Hematopoietic multipotent progenitor cell treated with erythropoietin and hydrocortisone succinate and interleukin-3 and kit ligand, for 8 days (in vitro differentiated cells): Measurements from ENCODE around the gene SCP2.
"Not testable (repeated sequence)": the region's sequence is repeated elsewhere in the genome, so short reads cannot be mapped to it uniquely, and the experiment has no call there.

Experiments used
- DNase-seq: peaks from one replicate; pipeline ENCODE4 v3.0.0-alpha.2; 2015

The SCP2 gene

GRCh38 chr1:52917156-52917555 is 9.9 kb upstream of the SCP2 start:
- no peak for DNase-seq

- no peak for DNase-seq
Measured at GRCh38 chr1:52917581-52917980, 9.5 kb upstream of the SCP2 start.

- DNase-seq = no peak
Measured at GRCh38 chr1:52918201-52918600, 8.9 kb upstream of the SCP2 start.

DNA sequence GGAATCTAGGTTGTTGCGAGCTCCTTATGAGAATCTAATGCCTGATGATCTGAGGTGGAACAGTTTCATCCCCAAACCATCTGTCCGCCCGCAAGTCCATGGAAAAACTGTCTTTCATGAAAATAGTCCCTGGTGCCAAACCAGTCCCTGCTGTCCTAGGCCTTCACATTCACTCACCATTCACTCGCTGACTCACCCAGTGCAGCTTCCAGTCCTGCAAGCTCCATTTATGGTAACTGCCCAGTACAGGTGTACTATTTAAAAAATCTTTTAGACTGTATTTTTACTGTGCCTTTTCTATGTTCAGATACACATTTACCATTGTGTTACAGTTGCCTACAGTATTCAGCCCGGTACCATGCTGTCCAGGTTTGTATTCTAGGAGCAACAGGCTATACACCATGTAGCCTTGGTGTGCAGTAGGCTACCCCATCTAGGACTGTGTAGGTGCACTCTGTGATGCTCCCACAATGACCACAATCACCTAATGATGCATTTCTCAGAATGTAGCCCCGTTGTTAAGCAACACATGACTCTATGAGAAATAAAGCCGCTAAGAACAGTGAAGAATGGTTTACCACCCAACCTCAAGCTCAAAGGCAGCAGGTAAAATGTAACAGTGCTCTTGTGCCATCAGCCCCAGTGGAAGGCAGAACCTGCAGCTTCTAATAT is 7.9 kb upstream of the SCP2 start:
- DNase-seq = no peak

DNA sequence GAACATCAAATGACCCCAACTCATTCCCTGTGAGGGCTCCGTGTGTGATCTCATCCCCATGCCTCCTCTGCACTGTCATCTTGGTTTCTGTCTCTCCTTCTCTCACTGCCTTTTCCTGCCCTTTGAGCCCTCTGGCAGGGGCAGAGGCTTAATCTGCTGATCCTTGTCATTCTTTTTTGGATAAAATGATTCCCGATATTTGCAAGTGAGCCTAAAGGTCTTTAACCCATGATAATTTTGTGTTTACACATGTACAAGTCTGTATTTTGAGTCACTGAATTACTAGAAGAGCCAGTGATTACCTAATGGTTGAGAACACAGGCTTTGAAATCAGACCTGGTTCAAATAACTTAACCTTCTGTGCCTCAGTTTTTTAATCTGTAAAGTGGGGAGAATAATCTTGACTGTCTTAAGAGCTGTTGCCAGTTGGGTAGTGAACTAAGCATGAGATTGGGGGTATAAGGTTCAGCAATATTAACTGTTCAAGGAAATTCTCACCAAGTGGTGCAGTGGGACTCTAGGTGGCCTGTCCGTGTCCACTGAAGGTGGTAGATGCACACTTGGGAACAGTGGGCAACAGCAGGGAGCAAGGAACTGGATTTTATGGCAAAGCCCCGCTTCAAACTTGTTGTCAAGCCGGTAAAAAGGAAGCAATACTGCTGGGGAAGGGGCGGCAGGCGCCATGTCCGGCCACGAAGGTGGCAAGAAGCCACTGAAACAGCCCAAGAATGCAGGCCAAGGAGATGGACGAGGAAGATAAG is 7.2 kb upstream of the SCP2 start:
- DNase-seq = no peak

GRCh38 chr1:52920791-52921291 is 6.2 kb upstream of the SCP2 start:
- DNase-seq = no peak

GRCh38 chr1:52925571-52926005 is 1.5 kb upstream of the SCP2 start:
- DNase-seq = no peak

DNA sequence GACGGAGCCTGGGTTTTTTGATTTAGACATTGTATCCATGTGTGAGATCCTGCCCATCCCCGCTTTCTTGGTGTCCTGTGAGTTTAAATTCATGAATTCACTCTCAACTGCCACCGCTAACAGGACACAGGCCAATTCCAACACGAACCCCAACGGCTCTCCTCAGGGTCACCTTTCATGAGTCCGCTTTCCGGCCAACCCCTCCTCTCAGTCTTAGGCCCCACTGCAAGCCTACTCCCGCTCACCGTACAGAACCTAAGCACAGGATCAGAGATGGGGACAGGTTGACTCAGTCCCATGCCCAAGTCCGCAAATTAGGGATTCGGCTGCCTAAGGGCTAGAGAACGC is 238 bp upstream of the SCP2 start:
- no peak for DNase-seq

GRCh38 chr1:52928015-52928404 is 934 bp downstream of the SCP2 start:
- no peak for DNase-seq

- DNase-seq = no peak
Measured at GRCh38 chr1:52929019-52929418, 1.9 kb downstream of the SCP2 start.

DNA sequence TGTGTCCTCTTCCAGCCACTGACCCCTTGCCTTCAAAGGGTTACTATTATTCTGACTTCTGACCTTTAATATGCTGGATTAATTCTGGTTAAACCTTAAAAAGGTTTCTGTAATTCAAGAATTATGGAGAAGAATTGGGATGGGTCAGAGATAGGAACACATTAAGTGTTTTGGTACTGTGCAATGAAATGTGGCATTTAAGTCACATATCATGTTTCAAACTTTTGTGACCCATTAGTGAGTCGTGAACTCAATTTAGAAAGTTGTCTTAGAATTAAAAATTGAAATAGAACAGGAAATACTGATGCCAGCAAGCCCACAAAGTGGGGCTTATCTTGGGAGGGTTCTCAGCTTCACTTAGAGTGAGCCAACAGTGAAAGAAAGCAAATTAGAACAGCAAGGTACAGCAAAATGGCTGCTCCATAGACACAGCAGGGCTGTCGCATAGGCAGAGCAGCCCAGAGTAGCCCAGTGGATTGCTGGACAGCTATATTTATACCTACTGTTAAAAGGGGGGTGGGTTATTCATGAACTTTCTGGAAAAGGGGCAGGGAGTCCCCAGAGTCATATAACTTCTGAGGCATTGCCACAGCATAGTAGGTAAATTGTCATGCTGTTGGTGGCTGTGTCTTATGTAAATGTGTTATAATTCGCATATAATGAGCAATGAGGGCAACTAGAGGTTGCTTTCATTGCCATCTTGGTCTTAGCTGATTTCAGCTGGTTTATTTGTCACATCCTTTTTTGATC is 10.5 kb downstream of the SCP2 start:
- DNase-seq = no peak

DNA sequence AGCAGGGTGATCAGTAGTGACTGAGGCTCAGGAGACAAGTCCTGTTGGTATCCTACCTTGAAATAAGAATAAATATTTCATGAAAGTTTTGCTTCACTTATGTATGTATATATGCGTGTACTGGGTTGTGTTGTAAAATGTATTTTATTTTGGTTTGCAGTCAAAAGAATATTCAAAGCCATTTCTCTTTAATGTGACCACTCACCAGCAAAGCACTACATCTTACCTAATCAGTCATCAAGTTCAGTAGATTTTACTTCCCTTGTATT is 11.0 kb downstream of the SCP2 start:
- DNase-seq = no peak

GRCh38 chr1:52943876-52944416 is 16.9 kb downstream of the SCP2 start:
- no peak for DNase-seq

GRCh38 chr1:52944566-52944965 is 17.5 kb downstream of the SCP2 start:
- no peak for DNase-seq

DNA sequence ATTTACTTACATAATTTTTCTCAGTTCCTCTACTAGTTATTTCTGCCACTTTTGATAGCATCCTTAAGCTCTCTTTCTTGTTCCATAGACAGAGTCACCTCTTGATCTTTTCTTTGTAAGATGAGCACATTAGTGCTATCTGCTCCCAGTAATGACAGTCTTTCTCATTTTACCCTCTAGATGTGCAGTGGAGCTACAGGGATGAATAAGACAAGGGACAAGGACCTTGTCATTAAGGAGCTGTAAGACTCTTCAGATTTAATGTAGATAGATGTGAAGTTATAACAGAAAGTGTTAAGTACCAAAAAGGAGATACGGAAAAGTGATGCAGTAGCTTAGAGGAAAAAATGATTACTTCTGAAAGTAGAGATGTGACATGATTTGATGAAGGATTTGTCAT is 20.4 kb downstream of the SCP2 start:
- no peak for DNase-seq

DNA sequence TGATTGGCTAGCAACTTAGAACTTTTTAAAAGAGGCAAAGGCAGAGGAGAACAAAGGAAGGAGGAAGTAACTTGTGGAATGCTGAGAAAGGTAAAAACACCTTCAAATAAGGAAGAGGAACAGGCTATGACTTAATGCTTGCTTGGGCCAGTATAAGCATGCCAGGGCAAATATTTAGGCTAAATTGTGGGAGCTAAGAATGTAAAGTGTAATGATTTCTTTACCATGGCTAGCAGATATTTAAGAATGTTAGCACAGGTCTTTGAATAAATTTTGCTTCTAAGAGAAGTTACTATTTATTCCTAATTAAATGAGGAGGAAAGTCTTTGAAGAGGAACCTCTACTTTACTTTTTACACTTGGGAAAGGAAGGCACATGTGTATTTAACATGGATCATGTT is 22.5 kb downstream of the SCP2 start:
- DNase-seq = not testable (repeated sequence)

GRCh38 chr1:52952112-52952511 is 25.0 kb downstream of the SCP2 start:
- no peak for DNase-seq

DNA sequence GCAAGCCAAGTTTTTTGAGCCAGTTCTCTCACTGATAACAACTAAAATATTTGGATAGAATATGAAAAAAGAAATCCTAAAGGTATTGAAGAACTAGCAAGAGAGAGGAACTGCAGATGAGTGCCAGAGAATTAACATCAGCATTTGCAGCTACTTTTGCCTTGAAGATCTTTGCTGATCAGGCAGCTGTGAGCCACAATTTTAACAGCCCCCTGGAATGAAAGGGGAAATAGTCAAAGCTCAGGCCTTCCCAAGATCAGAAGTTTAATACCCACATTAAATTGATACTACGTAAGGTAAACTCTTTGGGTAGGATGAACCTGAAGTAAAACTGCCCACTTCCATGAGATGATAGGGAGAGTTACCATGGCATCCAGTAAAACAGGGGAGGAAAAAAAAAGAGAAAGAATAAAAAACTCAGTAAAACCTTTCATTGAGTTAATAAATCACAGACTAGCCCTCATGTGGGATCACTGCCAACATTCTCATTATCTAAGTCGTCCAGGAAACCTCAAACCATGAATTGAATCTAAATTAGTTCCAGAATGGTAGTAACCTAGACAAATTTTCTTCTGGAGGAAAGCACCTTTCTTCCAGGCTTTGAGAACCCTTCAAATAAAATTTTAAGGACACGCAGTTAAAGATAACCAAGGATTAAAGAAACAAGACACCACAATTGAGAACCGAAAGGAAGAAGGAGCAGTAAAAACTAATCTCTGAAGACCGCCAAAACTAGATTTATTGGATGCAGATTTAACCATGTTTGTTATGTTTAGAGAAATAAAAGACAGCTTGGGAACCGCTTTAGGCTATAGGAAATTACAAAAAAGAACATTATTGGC is 28.3 kb downstream of the SCP2 start:
- DNase-seq = peak; percentile 73

- no peak for DNase-seq
Measured at GRCh38 chr1:52963101-52963500, 36.0 kb downstream of the SCP2 start.

- DNase-seq = no peak
Measured at GRCh38 chr1:52967666-52968065, 40.6 kb downstream of the SCP2 start.

GRCh38 chr1:52969234-52969633 is 42.2 kb downstream of the SCP2 start:
- DNase-seq = not testable (repeated sequence)

- peak; percentile 30 for DNase-seq
Measured at GRCh38 chr1:52970149-52970548, 43.1 kb downstream of the SCP2 start.

DNA sequence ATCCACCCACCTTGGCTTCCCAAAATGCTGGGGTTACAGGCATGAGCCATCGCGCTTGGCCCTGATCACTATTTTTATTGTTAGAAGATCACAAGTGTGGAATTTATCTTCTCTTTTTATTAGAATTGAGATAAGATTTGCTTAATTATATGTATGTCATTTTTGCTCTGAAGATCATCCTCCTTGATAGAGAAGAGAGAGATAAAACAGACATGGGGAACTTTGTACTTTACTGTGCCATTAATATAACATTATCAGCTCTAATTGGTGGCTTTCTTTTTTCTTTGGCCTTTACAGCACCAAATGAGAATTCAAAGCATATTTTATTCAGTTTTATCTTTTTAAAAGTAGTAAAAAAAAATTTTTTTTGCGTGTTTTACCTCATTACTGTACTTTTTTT is 46.8 kb downstream of the SCP2 start:
- no peak for DNase-seq
